Activated effector memory CD4-positive, alpha-beta T cell treated with Interleukin-2 at 50 U/mL for 16 hours (primary cell): ENCODE data around the gene SF1.

Source experiments
- DNase-seq: peaks from one replicate; pipeline ENCODE4 v3.0.0-alpha.2; 2020

SF1 gene

DNA sequence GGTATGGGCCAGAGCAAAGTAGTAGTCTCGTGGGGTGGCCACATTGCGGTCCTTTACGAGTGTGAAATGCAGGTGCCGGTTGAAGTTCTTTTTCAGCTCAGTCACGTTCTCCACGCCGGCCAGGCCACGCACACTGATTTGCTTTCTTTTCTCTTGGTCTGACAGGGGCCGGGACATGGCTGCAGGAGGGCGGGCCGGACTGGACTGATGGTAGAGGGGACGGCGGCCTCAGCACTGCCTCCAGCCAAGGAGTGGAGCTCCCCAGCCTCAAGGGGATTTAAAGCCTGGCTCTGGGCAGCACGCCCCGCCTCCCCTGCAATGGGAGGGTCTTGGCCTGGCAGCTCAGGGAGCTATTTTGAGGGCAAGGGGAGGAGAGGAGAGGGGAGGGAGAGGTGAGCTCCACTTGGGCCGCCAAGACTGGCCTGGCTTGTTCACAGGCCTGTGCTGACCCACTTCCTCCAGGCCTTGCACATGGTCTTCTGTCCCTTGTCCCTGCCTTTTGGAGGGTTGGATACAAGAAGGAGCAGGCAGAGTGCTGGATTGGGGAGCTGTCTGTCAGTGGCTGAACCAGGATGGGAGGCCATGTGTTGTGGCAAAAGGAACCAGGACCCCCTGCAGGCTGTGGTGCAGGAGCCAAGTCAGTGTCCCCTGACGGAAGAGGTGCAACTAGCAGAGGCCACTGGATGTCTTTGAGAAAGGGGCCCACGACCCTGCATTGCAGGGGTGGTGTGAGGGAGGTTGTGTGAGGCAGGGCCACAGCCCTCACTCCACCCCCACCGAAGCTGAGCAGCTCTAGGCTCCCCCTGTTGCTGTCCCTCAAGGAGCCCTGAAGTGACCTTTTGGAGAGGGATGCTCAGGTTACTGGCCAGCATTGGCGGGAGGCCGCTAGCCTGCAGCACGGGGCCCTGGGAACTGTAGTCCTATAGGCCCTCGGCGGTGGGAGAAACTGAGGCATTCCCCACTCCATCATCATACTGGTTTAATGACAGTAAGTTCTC is 18.3 kb downstream of the SF1 start, which contains the start of gene PYGM:
PYGM (minus strand) TSS at position 253 of the 998 bp plus-strand sequence; CDS start at position 177, 76 bp downstream.
- DNase-seq, result no peak

DNA sequence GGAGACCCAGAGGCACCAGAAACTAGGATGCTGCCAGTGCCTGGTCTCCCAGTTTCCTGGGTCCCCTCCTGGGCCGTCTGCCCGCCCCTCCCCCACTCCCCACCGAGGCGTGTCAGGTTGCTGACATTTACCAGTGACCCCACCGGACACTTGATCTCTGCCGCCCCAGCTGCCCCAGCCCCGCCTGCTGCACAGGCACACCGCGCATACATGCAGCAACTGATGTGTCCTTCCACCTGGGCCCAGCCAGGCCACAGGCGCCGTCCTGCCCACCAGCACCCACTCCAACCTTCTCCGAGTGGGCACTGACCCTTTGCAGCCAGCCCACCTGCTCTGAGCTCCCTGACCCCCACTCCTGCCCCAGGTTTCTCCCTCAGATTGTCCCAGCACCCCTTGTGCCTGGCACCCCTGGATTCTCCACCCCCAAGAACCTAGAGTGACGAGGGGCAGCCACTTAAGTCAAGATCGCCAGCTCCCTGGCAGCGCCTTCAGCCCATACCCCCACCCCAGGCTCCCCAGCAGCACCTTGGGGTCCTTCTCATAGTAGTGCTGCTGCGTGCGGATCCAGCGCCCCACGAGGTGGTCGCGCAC is 19.1 kb downstream of the SF1 start:
- no peak for DNase-seq

DNA sequence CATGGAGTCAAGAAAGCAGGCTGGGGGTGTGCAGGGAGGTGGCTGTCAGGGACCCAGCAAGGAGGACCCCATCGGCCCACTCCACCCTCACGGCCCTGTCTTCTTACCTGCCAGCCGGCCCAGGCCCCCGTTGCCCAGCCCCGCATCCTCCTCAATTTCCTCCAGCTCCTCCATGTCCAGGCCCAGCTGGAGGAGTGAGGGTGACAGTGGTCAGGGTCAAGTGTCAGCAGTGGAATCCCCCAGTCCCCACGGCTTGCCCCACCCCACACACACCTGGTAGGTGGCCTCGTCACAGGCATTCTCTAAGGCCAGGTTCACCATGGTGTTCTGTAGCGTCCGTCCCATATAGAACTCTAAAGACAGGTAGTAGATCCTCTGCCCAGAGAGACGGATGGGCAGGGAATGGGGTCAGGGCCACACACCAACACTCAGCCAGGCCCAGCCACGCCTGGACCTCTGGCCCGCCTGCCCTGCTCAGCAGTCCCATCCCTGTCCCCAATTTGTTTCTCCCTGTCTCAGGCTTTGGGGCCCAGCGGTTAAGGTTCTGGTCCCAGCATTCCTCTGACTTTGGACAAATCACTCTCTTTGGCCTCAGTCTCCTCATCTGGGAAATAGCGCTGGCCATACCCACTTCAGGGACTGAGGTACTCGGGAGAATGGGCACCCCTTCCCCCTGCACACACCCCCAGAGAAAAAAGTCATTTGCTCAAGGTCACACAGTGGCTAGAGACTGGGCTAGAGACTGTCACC is 19.8 kb downstream of the SF1 start:
- DNase-seq, result no peak

DNA sequence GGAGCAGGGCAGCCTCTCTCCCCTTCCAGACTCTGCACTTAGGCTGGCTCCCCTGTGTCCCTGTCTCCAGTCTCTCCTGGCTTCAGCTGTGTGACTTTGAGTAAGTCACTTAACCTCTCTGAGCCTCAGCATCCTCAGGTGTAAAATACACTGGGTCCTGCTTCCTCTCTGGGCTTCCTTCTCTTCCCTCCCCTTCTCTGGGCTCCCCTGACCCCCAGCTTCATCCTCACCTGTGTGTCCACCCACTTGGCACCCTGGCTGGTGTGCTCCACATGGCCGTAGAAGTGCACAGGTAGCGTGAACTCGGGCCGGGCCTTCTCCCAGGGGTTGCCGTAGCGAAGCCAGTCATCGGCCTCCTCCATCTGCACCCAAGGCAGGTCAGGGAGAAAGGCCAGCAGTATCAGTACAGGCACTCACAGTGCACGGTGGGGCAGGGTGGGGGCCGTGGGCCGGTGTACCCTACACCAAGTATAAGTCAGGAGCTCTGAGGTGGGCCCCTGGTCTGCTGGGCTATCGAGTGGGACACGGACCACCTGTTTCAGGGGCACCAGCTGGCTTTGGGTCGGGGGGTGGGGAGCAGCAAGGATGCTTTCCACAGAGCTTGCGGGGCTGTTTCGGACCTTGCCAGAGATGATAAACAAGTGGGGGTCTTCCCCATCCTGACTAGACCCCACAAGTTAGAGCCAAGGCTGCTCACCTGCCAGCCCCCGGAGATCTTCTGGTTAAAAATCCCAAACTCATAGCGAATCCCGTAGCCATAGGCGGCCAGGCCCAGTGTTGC is 20.6 kb downstream of the SF1 start:
- no peak for DNase-seq

DNA sequence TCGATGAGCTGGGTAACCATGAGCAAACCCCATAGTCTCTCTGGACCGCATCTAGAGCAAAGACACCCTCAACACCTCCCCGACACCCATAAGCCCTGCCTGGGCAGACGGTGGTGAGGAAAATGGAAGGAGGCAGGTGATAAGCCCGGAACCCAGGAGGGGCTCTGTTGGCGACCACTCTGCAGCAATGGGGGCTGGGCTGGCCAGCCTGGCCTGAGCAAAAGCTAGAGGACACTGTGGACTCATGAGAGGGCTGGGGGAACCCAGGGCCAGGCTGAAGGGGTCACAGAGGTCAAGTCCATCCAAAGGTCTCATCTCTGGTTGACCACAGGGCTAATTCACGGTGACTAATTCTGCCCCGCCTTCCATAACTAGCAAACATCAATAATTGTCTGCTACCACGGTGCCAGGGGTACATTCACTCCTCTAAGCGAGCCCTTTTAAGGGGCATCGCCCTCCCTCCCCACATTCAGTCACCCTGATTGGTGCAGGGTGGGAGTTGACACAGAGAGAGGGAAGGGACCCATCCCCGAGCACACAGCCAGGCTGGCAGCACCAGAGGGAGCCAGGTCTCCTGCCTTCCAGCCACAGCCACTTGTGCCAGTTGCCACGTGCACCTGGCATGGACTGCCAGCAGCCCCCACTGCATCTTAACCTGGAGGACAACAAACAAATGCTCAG is 22.5 kb downstream of the SF1 start:
- no peak for DNase-seq

DNA sequence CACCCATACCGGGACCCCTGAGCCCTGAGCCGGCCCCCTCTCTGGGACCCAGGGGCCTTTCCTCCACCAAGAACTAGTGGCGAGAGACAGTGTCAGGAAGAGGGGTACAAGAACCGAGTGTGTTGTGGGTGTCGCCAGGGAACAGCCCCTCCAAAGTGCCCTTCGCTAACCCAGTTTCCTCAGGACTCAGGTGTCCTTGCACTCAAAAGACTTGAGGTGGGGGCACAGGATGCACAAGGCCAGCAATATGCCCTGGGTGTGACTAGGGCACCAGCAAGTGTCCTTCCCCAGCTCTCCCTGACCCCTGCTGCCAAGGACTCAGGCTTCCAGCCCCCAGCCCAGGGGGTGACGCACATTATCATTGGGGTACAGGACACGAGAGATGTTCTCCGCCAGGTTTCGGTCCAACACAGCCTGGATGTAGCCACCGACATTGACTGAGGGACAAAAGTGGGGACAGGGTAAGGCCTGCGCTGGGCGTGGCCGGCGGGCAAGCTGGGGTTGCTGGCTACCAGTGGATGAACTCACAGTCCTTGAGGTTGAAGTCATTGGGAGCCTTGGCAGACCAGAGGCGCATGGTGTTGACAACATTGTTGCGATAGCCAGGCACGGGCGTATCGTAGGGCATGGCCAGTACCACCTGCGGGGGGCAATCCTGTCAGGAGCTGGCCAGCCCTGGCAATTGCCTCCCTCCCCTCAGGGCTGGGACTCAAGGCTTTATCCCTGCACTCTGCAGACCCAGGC is 23.3 kb downstream of the SF1 start:
- no peak for DNase-seq

DNA sequence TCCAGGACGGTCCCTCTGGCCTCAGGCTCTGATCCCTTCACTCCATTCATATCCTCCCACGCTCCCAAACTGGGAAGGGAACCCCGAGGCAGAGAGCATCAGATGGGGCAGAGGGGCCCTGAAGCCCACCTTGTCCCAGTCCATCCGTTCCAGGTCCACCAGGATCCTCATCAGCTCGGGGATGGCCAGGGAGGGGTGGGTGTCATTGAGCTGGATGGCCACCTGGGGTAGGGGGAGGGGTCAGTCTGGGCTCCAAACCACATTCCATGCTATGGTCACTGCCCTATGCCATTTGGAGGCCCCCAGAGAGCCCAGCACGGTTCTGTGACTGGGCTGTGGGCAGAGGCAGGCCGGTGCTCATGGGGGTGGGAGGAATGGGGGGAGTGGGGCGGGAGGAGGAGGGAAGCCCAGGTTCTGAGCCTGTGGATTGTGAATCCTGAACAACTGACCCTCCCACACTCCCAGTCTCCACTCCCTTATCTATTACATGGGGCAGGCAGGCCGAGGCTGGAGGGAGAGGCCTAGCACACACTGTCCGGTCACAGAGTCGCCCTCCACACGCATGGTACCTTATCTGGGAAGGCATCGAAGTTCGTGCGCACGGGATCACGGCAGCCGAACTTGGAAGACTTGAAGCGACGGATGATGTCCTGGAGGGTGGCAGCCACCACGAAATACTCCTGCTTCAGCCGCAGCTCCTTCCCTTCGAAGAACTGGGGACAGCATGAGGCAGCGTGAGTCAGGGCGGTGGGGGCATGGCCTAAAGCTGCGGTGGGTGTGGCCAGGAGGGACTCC is 24.0 kb downstream of the SF1 start:
- no peak for DNase-seq

DNA sequence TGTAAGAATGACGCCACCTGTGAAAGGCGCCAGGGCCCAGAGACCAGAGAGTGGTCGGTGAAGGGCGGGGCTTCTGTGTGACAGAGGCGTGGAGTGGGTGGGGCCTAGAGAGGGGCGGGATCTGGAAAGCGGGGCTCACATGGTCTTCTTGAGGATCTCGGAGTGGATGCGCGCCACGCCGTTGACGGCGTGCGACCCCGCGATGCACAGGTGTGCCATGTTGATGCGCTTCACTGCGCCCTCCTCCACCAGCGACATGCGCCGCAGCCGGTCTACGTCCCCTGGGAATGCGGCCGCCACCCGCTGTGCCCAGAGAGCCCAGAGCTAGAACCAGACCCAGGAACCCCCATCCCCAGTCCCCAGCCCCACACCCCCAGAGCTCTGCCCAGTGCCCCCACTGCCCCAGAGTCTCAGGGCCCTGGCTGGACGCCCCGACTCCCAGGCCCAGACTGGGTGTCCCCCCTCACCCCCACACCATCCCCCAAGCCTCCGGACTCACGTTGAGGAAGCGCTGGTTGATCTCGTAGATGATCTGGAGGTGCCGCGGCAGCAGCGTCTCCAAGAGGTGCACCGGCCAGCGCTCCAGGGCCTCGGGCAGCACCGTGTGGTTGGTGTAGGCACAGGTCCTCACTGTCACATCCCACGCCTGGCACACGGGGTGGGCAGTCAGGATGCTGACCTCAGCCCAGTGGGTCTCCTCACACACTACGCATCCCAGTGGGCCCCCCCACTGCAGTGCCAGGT is 24.8 kb downstream of the SF1 start:
- DNase-seq, result no peak

DNA sequence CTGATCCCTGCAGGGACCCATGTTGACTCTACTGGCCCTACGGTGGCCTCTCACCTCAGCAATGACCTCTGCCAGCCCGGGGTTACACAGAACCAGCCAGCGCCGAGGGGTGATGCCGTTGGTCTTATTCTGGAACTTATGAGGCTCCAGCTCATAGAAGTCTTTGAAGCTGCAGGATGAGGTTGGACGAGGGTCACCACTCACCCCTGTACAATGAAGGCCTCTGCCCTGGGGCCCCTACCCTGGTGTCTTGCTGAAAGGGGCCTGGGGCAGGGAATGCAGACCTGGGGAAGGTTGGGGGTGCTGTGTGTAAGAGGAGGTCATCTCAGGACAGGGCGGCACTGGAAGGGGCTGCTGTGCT is 25.3 kb downstream of the SF1 start:
- DNase-seq, result no peak

DNA sequence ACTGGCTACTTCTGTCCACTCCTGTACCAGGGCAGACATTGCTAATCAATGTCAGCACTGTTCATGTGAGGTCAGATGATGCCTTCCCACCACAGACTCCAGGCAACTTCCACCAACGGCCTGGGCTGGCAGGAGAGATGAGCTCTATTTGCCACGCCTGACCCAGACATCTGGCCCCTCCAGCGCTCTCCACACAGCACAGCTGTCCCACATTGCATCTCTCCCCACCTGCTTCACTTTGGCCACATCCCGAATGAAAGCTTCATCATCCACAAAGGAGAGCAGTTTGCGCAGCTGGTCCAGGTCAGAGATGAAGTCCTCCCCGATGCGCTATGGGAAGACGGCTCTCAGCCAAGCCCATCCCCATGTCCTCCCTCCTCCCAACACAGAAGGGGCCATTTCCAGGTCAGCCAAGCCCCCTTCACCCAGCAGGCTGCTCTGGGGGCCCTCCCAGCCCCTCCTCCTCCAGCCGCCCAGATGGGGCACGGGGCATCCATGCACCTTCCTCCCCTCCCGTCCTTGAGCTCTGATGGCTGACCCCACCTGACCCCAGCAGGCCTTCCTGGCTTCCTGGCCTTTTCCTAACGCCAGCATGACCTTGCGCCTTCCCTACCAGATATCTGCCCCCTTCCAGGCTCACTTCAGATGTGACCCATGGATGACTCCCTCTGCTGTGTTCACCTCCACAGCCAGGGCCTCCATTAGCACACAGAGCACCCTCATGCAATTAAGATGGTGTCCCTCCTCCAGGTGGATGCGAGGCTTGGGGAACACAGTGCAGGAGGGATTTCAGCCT is 26.0 kb downstream of the SF1 start:
- no peak for DNase-seq

DNA sequence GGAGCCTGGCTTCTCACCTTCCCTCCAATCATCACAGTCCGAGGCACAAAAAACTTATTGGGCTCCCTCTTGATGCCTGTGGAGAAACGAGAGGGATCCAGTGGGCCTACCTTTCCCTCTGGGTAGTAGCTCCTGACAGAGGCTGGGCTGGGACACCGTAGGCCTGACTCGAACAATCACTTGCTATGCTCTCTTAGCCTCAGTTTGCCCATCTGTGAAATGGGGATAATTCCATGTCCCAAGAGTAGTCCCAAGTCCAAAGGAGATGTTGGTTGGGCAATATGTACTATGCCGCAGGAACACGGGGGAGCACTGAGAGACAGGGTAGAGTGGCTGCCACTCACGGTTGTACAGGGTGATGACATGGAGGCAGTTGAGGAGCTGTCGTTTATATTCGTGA is 26.8 kb downstream of the SF1 start:
- no peak for DNase-seq

DNA sequence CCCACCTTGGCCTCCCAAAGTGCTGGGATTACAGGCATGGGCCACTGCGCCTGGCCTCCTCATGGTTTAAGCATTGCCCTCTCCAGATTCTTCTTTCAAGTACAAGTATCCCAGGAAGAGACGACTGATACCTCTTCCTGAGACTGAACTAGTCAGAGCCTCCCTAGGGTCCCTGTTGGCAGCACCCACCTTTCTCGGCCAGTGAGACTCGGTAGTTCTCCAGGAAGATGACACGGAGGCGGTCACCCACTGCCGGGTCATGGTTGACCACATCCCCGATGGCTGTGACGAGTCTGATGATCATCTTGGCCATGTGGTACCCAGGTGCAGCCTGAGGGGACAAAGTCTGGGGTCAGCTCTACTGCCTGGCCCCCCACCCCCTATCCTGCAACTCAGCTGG is 27.2 kb downstream of the SF1 start:
- DNase-seq, result no peak

DNA sequence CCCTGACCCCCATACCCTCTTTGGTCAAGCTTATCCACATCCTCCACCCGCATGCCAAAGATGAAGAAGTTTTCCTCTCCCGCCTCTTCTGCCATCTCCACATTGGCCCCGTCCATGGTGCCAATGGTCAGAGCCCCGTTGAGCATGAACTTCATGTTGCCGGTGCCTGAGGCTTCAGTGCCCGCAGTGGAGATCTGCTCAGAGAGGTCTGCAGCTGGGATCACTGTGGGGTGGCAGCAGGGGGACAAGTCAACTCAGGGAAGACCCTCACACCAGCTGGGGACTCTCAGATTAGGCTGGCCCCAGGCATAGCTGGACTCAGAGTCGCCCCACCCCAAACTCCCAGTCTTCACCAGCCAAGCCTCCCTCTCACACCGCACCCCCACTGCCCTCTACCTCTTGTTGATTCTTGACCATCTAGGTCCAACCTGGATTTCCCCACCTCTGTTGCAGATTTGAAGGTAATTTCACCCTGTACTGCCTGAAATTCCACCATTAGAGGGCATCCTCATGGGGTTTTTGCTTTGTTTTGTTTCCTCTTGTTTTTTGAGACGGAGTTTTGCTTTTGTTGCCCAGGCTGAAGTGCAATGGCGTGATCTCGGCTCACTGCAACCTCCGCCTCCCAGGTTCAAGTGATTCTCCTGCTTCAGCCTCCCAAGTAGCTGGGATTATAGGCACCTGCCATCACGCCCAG is 27.8 kb downstream of the SF1 start:
- no peak for DNase-seq

DNA sequence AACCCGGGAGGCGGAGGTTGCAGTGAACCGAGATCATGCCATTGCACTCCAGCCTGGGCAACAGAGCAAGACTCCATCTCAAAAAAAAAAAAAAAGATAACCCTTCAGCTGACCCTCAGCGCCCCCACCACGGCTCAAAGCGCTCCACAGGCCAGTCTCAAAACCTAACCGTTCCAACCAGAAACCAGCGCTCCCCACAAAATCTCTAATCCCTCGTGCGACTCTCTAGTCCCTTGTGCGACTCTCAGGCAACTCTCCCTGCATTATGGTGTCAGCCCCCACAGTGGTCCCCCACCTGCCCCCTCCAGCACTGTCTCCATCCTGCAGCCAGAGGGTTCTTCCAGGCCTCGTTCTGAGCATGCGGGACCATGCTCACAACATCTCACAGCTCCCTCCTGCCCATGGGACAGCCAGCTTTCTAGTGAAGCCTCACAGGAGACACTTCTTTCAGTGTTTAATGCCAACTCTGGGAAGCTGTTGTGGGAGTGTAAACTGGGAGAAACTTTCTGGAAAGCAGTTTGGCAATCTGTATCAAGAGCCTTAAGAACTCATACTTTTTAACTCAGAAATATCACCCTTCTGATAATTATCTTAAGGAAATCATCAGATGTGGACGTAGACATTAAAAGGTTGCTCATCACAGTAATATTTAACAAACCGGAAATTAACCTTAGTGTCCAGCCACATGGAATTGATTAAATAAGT is 30.2 kb downstream of the SF1 start:
- DNase-seq, result no peak

DNA sequence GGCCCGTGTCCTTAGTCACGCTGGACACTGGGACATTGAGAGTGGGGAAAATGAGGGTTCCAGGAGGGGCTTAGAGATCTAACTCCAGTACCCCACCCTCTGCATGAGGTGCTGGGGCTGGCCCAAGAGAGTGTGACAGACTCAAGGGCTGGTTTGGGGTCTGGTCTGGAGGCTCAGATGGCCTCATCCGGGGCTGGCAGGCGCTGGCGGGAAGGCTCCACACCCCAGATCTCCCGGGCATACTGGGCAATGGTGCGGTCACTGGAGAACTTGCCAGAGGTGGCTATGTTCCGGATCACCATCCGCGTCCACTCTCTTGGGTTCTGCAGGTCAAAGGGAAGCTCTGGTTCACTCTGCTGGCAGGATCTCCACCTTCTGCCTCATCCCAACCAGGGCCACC is 31.9 kb downstream of the SF1 start:
- DNase-seq, result no peak

DNA sequence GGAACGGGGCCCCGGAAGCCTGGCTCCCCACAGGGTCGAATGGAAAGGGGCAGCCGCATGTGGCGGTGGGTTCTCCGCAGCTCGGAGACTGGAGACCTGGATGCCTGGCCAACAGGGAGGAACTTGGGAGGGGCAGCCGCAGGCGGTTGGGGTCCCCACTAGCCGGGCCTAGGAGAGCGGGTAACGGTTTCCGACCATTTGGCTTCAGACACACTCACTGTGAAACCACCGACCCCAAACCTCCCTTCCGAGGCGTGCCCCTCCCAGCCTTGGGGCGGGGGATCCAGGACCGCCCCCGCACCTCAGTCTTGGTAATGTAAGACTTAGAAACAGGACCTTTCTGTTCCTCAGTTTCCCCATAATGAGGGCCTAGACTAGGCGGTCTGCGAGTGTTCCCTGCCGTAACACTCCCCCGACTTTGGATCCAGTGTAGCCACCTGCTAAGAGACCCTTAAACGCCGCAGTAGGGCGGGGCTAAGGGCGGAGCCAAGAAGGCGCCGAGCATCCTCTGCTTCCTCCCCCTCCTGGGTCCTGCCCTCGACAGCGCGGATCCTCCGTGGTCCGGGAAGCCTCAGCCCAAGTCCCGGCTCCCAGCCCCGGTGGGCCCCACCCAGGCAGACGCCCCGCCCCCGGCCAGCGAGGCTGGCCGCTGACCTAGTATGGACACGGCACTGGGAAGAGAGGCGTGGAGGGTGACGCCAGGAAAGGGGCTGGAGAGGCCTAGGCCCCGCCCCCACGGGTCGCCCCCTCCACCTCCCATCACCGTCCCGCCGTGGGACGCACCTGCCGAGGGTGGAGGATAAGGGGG is 32.6 kb downstream of the SF1 start:
- DNase-seq, result peak; percentile 80

DNA sequence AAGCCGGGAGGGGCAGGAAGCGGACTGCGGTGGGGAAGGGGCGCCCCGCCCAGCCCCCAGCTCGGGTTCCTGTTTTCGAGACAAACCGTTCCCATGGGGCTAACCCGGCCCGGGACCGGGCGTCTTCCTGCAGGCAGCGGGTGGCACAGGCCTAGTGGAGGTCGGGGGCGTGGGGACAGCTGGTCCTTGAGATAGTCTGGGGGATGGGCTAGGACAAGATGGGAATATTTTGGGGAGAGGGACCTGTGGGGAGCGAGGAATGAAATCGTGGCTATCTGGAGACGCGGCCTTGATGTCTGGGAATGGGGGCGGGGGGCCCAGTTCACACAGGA is 33.2 kb downstream of the SF1 start:
- peak; percentile 90 for DNase-seq
